ENCODE measurements around the gene ELP5.

ELP5 gene

GRCh38 chr17:7261379-7262191 lies 9.6 kb downstream of the ELP5 start:
- Histone ChIP-seq H3K9me3 (no peaks in the 10 kb centered on the region), H3K27me3 (peaks cover 70% of the 10 kb centered on the region), H3K36me3 (peaks cover 19% of the 10 kb centered on the region), H3K4me1 (ENCODE audit: control insufficient read depth in 1 of 2, insufficient read depth in 1 of 2, low read depth in 1 of 2, low read length in 1 of 2) (peaks cover 27 to 31% of the 10 kb centered on the region in 2 experiments), H3K4me3 (ENCODE audit: low read depth in 1 of 2, low read length in 1 of 2) (peak overlapping the region; percentile 52 to 69), H3K27ac (peak overlapping the region; percentile 23)
- TF ChIP-seq, protein P1, sequence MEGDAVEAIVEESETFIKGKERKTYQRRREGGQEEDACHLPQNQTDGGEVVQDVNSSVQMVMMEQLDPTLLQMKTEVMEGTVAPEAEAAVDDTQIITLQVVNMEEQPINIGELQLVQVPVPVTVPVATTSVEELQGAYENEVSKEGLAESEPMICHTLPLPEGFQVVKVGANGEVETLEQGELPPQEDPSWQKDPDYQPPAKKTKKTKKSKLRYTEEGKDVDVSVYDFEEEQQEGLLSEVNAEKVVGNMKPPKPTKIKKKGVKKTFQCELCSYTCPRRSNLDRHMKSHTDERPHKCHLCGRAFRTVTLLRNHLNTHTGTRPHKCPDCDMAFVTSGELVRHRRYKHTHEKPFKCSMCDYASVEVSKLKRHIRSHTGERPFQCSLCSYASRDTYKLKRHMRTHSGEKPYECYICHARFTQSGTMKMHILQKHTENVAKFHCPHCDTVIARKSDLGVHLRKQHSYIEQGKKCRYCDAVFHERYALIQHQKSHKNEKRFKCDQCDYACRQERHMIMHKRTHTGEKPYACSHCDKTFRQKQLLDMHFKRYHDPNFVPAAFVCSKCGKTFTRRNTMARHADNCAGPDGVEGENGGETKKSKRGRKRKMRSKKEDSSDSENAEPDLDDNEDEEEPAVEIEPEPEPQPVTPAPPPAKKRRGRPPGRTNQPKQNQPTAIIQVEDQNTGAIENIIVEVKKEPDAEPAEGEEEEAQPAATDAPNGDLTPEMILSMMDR (IDR thresholded peaks at IDR 0.05): no peak

GRCh38 chr17:7262192-7262934 lies 10.3 kb downstream of the ELP5 start, which contains the start of gene CLDN7:
Gene CLDN7 (minus strand): TSS chr17:7262478. CDS start chr17:7262043, 435 bp downstream.
- Histone ChIP-seq H3K27ac (peak within 1 kb of the TSS; percentile 23), H3K27me3 (peaks cover 78% of the 10 kb centered on the region), H3K4me1 (ENCODE audit: control insufficient read depth in 1 of 2, insufficient read depth in 1 of 2, low read depth in 1 of 2, low read length in 1 of 2) (peaks cover 27 to 31% of the 10 kb centered on the region in 2 experiments), H3K9me3 (no peaks in the 10 kb centered on the region), H3K36me3 (peaks cover 17% of the 10 kb centered on the region), H3K4me3 (ENCODE audit: low read depth in 1 of 2, low read length in 1 of 2) (peak within 1 kb of the TSS; percentile 52 to 69)
- TF ChIP-seq, protein P1 (IDR thresholded peaks at IDR 0.05): no peak

- Histone ChIP-seq H3K36me3 (peaks cover 12% of the 10 kb centered on the region), H3K9me3 (no peaks in the 10 kb centered on the region), H3K27me3 (peaks cover 86% of the 10 kb centered on the region), H3K27ac (no peak overlapping the region), H3K4me1 (ENCODE audit: control insufficient read depth in 1 of 2, insufficient read depth in 1 of 2, low read depth in 1 of 2, low read length in 1 of 2) (peaks cover 27 to 31% of the 10 kb centered on the region in 2 experiments), H3K4me3 (ENCODE audit: low read depth in 1 of 2, low read length in 1 of 2) (peak overlapping the region in 1 of 2 experiments; percentile 14)
- TF ChIP-seq, protein P1 (IDR thresholded peaks at IDR 0.05): no peak
These were observed 11.2 kb downstream of the ELP5 start for GRCh38 chr17:7262935-7263800.

DNA sequence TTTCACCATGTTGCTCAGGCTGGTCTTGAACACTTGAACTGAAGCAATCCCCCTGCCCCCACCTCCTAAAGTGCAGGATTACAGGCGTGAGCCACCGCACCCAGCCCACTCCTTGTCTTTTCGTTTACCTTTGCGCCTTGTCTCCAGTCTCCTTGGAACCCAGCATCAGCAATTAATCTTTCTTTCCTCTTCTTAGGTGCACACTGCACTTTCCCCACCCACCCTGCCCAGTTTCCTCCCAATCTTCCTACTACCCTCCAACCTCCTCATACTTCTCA lies 11.7 kb downstream of the ELP5 start:
- Histone ChIP-seq H3K4me3 (ENCODE audit: low read depth in 1 of 2, low read length in 1 of 2) (peak overlapping the region in 1 of 2 experiments; percentile 14), H3K4me1 (ENCODE audit: control insufficient read depth in 1 of 2, insufficient read depth in 1 of 2, low read depth in 1 of 2, low read length in 1 of 2) (peaks cover 27 to 31% of the 10 kb centered on the region in 2 experiments), H3K27me3 (peaks cover 91% of the 10 kb centered on the region), H3K9me3 (no peaks in the 10 kb centered on the region), H3K36me3 (peaks cover 8% of the 10 kb centered on the region), H3K27ac (no peak overlapping the region)
- TF ChIP-seq, protein P1 (IDR thresholded peaks at IDR 0.05): no peak

- peaks cover 80% of the 10 kb centered on the region for H3K27me3 ChIP-seq
- H3K36me3 ChIP-seq: no peaks in the 10 kb centered on the region
- H3K27ac ChIP-seq: no peak overlapping the region
- no peaks in the 10 kb centered on the region for H3K9me3 ChIP-seq
- TF ChIP-seq, protein P1 (IDR thresholded peaks at IDR 0.05): no peak
- H3K4me1 ChIP-seq (ENCODE audit: control insufficient read depth in 1 of 2, insufficient read depth in 1 of 2, low read depth in 1 of 2, low read length in 1 of 2): peaks cover 15 to 19% of the 10 kb centered on the region in 2 experiments
- no peak overlapping the region for H3K4me3 ChIP-seq (ENCODE audit: low read depth in 1 of 2, low read length in 1 of 2)
These were observed 14.8 kb downstream of the ELP5 start for GRCh38 chr17:7266784-7267183.

Measured in neutrophil (primary cell).